Psoas muscle (tissue), 8 donors: ENCODE data around the gene ZMIZ1. TPM values are rescaled to one million over a fixed set of nuclear protein-coding genes. Genes with fewer than 3 reads are reported as not detected.

Experiments
- ATAC-seq, 4 donors: fragments of 200-7000 bp; cut with Tn5 transposase; one replicate each; pipeline ENCODE4 v1.9.1; 2020; ENCODE audit warnings: moderate library complexity in 3 of 4, mild to moderate bottlenecking in 2 of 4
- DNase-seq, 2 donors: peaks; one replicate each; pipeline ENCODE4 v3.0.0-alpha.2; 2020
- H3K27ac ChIP-seq: fragments of 200-600 bp; one replicate; pipeline ENCODE4 v1.8.0; 2022
- H3K27me3 ChIP-seq, 3 donors: fragments of 200-600 bp in 1 of 3; one replicate each; pipeline versions ENCODE4 v1.6.1 to v1.8.0; 2013 to 2022; ENCODE audit warnings: low read length in 2 of 3, mild to moderate bottlenecking in 2 of 3, moderate library complexity in 1 of 3; ENCODE audit not compliant: insufficient read depth in 3 of 3
- H3K36me3 ChIP-seq, 2 donors: fragments of 200-600 bp in 1 of 2; one replicate each; pipeline versions ENCODE4 v1.6.1 to v1.8.0; 2013 to 2022; ENCODE audit warnings: low read depth in 1 of 2, mild to moderate bottlenecking in 1 of 2, moderate library complexity in 1 of 2; ENCODE audit not compliant: insufficient read depth in 1 of 2
- H3K4me1 ChIP-seq: fragments of 200-600 bp; one replicate; pipeline ENCODE4 v1.8.0; 2022
- H3K4me3 ChIP-seq: fragments of 200-600 bp; one replicate; pipeline ENCODE4 v1.8.0; 2022; ENCODE audit warnings: mild to moderate bottlenecking
- H3K9me3 ChIP-seq: fragments of 200-600 bp; one replicate; pipeline ENCODE4 v1.8.0; 2022
- WGBS, 3 donors: extraction: QIAGEN DNeasy Blood & Tissue Kit; methylation state at CpG; one replicate each; pipeline versions ENCODE4 v1.1.6 to v1.1.7; 2013; 5-methylcytosine and 5-hydroxymethylcytosine counted together
- intact Hi-C, 2 donors: fragments of 100-400 bp; cut with DNase I; formaldehyde crosslinking; loops; one replicate each; pipeline versions ENCODE4 v1.11.0 to v1.14.2; 2022
- polyA plus RNA-seq, 3 donors: library from polyadenylated mRNA; stranded (reverse); fragments of 200-250 nt; gene quantifications; one replicate each; pipeline ENCODE4 v1.2.3, GENCODE V29; 2013
- total RNA-seq, 4 donors: library from RNA; stranded (reverse); fragmentation: NEBNext Ultra II Directional in 2 of 4; extraction: Animal tissue kit (Norgen Biotek cat#: 25700) in 2 of 4; gene quantifications; one replicate each; pipeline versions ENCODE4 v1.2.1 to v1.2.4, GENCODE V29; 2021 to 2023
- TF ChIP-seq, protein P1 (sequence below): fragments of 200-600 bp; IDR thresholded peaks from one replicate; pipeline ENCODE4 v1.8.0; 2022; ENCODE audit warnings: antibody characterized with exemption
- donor health status: healthy with polysubstance abuse.
- donor health status: DM: no; HTN: no; CAD: no; lungs with moderate emphysema.
- donor health status: Bipolar disorder and iron deficiency.
- donor health status: healthy.
- donor health status: DM: yes; HTN: yes; CAD: no.
- donor health status: DM: no; HTN: no; CAD: no.
- donor health status: DM: no; HTN: no; CAD: no.
- donor health status: DM: yes; HTN: yes; CAD: no.

Gene ZMIZ1
- total and polyA plus RNA-seq, 7 donors = 10.4 to 37.6 (median 30.0) TPM

DNA sequence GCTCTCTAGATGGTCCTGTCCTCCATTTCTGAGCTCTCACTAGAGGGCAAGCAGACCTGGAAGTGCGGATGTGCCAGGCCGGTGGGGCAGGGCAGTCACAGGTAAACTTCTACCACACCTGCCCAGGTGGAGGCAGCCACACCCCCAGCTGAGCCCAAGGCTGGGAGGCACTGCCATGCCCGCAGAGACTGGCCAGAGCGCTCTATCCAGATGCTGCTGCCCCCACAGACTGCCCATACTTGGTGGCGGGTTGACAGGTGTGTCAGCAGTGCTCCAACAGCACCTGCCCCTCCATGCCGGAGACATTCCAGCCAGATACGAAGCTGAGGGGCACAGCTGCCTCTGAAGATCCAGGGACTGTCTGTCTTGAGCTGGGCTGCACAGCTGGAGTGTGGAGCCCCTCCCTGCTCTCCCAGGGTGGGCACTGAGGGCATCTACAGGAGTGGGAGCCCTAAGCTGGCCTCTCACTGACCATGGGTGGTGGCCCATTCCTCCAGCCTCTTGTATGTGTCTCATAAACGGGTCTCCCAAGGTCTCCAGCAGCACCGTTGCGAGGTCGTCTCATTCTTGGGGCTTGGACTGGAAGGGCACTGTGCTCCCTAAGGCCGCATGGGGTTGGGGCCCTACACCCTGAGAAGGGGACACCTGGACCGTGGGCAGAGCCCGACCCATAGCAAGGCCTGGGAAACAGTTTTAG is 240.4 kb downstream of the ZMIZ1 start:
- no peaks in the 10 kb centered on the region for H3K9me3 ChIP-seq
- ATAC-seq = no peak
- H3K27ac ChIP-seq = no peak overlapping the region
- H3K27me3 ChIP-seq = no peaks in the 10 kb centered on the region
- H3K4me3 ChIP-seq = no peak overlapping the region
- peaks cover 5 to 97% of the 10 kb centered on the region in 2 donors for H3K36me3 ChIP-seq
- TF ChIP-seq, protein P1, sequence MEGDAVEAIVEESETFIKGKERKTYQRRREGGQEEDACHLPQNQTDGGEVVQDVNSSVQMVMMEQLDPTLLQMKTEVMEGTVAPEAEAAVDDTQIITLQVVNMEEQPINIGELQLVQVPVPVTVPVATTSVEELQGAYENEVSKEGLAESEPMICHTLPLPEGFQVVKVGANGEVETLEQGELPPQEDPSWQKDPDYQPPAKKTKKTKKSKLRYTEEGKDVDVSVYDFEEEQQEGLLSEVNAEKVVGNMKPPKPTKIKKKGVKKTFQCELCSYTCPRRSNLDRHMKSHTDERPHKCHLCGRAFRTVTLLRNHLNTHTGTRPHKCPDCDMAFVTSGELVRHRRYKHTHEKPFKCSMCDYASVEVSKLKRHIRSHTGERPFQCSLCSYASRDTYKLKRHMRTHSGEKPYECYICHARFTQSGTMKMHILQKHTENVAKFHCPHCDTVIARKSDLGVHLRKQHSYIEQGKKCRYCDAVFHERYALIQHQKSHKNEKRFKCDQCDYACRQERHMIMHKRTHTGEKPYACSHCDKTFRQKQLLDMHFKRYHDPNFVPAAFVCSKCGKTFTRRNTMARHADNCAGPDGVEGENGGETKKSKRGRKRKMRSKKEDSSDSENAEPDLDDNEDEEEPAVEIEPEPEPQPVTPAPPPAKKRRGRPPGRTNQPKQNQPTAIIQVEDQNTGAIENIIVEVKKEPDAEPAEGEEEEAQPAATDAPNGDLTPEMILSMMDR = no peak
- DNase-seq = peak; percentile 16 to 49
- intact Hi-C loops = no loop called here
- WGBS, 3 donors = 78 to 83% (median 81%) methylated on average over 14 of the region's 14 CpGs
- peaks cover 2% of the 10 kb centered on the region for H3K4me1 ChIP-seq

DNA sequence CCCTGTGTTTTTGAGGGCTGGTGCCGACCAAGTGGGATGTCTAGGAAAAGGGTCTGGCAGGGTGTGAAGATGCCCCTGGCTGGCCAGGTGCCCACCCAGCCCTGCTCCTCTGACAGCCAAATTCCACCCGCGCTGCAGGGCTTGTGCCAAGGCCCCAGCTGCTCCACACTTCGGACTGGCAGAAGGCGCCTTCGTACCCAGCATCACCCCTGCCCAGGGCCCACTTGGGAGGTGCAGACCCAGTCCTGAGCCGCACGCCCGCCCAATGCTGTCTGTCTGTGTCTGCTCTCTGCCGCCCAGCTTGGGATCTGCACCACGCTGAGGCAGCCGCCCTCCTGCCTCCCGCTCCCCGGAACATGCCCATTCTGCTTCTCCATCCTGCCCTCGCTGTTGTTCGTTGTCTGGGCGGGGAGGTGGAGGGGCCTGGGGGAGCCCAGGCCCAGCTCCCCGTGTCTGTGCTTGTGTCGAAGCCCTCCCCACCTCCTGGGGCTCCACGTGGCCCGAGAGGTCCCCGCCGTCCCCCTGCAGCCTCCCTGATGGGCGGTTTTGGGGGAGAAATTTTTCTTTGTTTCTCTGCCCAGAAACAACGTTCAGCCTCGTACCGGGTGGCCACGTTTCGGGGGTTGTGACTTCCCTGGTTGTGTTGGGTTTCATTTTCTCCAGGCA is 241.6 kb downstream of the ZMIZ1 start:
- H3K36me3 ChIP-seq = peaks cover 5 to 85% of the 10 kb centered on the region in 2 donors
- DNase-seq (peak; percentile 12 to 53), ATAC-seq (no peak)
- WGBS, 3 donors = 68 to 84% (median 77%) methylated on average over 28 to 29 of the region's 29 CpGs
- intact Hi-C loops = no loop called here
- no peak overlapping the region for H3K4me3 ChIP-seq
- H3K9me3 ChIP-seq = no peaks in the 10 kb centered on the region
- H3K27ac ChIP-seq = no peak overlapping the region
- TF ChIP-seq, protein P1 = no peak
- no peaks in the 10 kb centered on the region for H3K27me3 ChIP-seq
- peaks cover 12% of the 10 kb centered on the region for H3K4me1 ChIP-seq

DNA sequence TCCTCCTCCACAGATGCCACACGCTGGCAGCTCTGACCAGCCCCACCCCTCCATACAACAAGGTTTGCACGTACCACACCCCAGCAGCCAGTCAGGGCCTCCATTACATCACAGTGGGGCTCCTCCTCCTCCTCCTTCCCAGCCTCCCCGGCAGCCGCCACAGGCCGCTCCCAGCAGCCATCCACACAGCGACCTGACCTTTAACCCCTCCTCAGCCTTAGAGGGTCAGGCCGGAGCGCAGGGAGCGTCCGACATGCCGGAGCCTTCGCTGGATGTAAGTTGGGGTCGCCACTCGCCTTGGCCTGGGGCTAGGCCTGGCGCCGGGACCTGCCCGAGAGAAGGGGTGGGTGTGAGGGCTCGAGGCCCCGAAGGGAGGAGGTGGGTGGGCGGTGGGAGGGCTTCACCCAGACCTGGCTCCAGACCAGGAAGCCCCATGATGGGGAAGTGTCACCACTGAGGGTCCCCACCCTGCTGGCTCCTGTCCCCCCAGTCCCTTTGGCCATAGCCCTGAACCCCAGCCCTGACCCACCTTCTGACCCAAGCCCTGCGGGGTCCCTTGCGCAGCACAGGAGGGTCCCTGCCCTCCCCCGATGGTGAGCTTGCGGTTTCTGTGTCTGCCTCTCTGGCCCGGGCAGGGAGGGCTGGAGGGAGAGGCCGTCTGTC is 242.3 kb downstream of the ZMIZ1 start:
- Histone ChIP-seq H3K36me3 (peaks cover 5 to 78% of the 10 kb centered on the region in 2 donors), H3K9me3 (no peaks in the 10 kb centered on the region), H3K27ac (no peak overlapping the region), H3K4me1 (peaks cover 14% of the 10 kb centered on the region), H3K4me3 (no peak overlapping the region), H3K27me3 (no peaks in the 10 kb centered on the region)
- ATAC-seq (no peak), DNase-seq (peak; percentile 14 to 53)
- intact Hi-C loops = no loop called here
- WGBS, 3 donors = 90 to 96% (median 93%) methylated on average over 24 to 26 of the region's 26 CpGs
- TF ChIP-seq, protein P1 = no peak

DNA sequence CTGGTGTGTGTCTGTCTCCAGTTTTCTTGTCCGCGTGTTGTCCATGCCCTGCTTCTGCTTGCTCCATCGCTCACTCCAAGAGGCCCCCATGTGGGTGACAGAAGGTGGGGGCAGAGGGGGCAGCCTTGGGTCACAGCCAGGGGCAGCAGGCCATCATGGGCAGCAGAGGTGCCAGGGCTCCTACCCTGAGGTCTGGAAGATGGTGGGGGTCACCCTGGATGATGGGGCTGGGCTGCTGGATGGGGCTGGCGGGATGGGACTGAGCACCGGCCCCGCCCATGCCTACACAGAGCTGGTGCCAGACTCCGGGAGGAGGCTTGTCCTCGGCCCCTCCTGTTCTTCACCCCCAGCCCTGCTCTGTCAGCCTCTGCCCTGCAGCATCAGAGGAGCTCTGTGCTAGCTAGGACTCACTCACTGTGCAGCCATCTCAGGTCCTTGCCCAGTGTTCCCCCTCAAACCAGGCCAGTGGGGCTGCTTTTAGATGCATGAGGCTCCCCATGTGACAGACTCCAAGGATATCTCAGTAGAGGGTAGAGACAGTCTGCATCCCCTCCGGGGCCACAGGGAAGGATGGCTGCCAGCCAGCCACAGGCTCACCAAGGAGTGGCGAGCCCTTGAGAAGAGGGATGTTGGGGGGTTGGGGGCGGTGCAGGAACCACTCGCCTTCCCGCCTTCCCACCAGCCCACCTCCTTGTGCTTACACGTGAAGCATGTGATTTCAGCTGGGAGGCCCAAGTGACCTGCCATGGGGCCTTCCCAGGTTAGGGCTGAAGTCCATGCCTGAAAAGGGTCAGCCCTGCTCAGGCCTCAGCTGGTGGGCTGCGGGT is 243.0 kb downstream of the ZMIZ1 start:
- Histone ChIP-seq H3K36me3 (peaks cover 5 to 71% of the 10 kb centered on the region in 2 donors), H3K4me1 (peaks cover 14% of the 10 kb centered on the region), H3K4me3 (no peak overlapping the region), H3K27me3 (no peaks in the 10 kb centered on the region), H3K27ac (no peak overlapping the region), H3K9me3 (no peaks in the 10 kb centered on the region)
- ATAC-seq (no peak), DNase-seq (peak; percentile 18 to 50)
- 84 to 92% (median 89%) methylated on average over 15 of the region's 15 CpGs for WGBS, 3 donors
- intact Hi-C loops = no loop called here
- TF ChIP-seq, protein P1 = no peak
